NCI-H146 treated with DMSO at 0.1 percent for 48 hours (cell line): ENCODE measurements around the gene CFAP119.
"Not testable (repeated sequence)": the region's sequence is repeated elsewhere in the genome, so short reads cannot be mapped to it uniquely, and the experiment has no call there.

ENCODE experiments used
- DNase-seq: peaks from one replicate; lab custom pipeline; 2025; ENCODE audit not compliant: unreplicated experiment; lab: John Stamatoyannopoulos, UW

Gene CFAP119

GRCh38 chr16:30761928-30762902, at the start of gene CFAP119, which contains the start of gene RNF40:
TSS of gene CFAP119 (minus strand) at chr16:30762062. CDS start at chr16:30761748, 314 bp downstream.
TSS of gene RNF40 (plus strand) at chr16:30762322. CDS start at chr16:30762546, 224 bp downstream.
- peak; percentile 98 for DNase-seq

- not testable (repeated sequence) for DNase-seq
These were observed 47.8 kb upstream of the CFAP119 start for GRCh38 chr16:30809675-30810074.

DNA sequence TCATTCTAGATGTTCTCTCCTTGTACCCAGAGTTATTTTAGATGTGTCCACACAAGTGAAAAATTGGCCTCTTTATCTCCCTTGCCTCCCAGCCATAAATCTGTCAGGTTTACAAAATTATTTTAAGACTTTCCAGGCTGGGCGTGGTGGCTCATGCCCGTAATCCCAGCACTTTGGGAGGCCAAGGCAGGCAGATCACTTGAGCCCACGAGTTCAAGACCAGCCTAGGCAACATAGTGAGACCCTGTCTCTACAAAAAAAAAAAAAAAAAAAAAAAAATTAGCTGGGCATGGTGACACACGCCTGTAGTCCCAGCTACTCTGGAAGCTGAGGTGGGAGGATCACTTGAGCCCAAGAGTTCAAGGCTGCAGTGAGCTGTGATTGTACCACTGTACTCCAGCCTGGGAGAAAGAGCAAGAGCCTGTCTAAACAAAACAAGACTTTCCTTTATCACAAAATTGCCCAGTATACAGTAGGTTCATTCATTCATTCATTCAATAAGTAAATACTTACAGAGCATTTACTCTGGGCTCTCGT, 47.1 kb upstream of the CFAP119 start:
- DNase-seq = not testable (repeated sequence)

- DNase-seq = no peak
These were observed 46.3 kb upstream of the CFAP119 start for GRCh38 chr16:30808146-30808545.

GRCh38 chr16:30805370-30806169, 43.7 kb upstream of the CFAP119 start:
- DNase-seq = peak; percentile 80

DNA sequence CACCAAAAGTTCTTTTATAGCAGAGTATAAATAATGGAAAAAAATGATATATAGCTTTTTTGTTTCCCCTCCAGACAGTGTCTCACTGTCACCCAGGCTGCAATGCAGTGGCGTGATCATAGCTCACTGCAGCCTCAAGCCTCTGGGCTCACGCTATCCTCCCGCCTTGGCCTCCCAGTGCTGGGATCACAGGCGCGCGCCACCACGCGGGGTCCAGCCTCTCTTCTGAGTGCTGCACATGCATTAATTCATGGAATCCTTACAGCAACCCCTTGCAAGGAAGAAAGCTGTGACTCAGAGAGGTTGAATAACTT, 43.2 kb upstream of the CFAP119 start:
- DNase-seq = no peak

GRCh38 chr16:30802936-30803335, 41.1 kb upstream of the CFAP119 start:
- no peak for DNase-seq

GRCh38 chr16:30797670-30798309, 35.9 kb upstream of the CFAP119 start:
- no peak for DNase-seq

GRCh38 chr16:30794634-30795033, 32.8 kb upstream of the CFAP119 start:
- DNase-seq = no peak

DNA sequence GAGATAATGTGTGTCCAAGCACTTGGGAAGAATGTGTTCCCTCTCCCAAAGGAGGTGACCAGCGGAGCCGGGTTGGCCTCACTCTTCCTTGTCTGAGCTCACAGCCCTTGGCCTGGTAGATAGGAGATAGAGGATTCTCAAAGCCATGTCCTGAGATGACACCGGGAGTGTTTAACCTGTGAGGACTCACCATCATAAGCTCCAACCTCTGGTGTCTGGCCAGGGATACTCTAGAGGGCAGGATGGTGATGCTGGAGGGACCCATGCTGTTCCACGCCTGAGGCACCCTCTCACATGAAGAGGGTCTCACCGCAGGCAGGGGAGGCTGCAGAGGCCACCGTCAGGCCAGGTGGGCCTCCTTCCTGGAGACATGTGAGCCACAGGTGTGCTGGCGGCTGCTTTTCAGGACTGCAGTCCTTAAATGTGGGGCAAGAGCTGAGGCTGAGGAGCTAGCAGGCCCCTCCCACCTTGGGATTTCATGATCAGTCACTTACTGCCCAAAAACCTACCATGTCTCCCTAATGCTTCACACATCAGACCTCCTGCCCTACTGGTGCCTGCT, 31.7 kb upstream of the CFAP119 start:
- DNase-seq = no peak

- no peak for DNase-seq
These were observed 25.9 kb upstream of the CFAP119 start for GRCh38 chr16:30787613-30788378.

- DNase-seq = peak; percentile 57
These were observed 25.2 kb upstream of the CFAP119 start, which contains the start of gene ZNF629 for GRCh38 chr16:30786936-30787612. TSS of gene ZNF629 (minus strand) at chr16:30787205. CDS start at chr16:30784482, 2,723 bp downstream.

DNA sequence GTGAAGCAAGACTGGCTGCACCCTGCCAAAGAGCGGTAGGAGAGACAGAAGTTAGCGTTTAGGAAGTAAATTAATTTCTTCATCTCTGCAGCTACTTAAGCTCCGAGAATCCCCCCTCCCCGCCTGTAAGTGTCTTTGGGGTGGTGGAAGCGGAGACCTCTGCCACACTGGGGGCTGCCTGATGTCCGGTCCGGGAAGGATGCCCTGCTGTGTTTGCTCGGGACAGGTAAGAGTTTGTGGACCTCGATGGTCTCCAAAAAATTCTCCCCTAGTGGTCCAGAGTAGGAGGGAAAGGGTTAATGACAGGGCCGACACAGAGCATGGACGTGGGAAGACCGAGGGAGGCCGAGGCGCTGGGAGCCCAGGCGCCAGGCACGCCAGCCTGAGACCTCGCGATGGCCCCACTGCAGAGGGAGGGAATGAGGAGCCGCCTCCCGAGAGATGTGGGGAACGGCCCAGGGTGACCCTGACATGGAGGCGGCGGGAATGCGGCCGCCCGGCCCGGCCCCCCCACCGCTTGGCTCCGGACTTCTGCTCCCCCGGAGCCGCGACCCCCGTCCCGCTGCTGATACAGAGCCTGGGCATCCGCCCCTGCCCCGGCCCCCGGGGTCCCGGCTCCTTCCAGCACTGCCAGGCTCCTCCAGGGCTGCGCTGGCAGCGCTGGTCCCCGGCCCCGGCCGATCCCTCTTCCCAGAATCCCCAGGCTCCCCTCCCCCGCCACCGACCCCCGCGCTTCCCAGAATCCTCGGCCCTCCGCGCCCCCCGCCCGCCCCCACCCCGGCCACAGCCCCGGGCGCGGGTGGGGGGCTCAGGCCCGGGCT, 24.5 kb upstream of the CFAP119 start:
- no peak for DNase-seq

- no peak for DNase-seq
These were observed 23.6 kb upstream of the CFAP119 start for GRCh38 chr16:30785126-30786106.

GRCh38 chr16:30784215-30784614, 22.4 kb upstream of the CFAP119 start:
- no peak for DNase-seq

GRCh38 chr16:30783280-30784109, 21.6 kb upstream of the CFAP119 start:
- DNase-seq = no peak
